Kidney epithelial cell (primary cell): ENCODE results near the gene DLGAP1. TPM values are rescaled to one million over a fixed set of nuclear protein-coding genes. Genes with fewer than 3 reads are reported as not detected.

Experiments used
- DNase-seq: peaks from one replicate; pipeline ENCODE4 v3.0.0-alpha.2; 2010; ENCODE audit warnings: low read depth
- H3K27me3 ChIP-seq: 2 replicates; pipeline ENCODE4 v1.6.0; 2011; ENCODE audit warnings: low read length; ENCODE audit not compliant: control insufficient read depth, insufficient read depth
- H3K36me3 ChIP-seq: 2 replicates; pipeline ENCODE4 v1.5.1; 2011; ENCODE audit warnings: low read length; ENCODE audit not compliant: control insufficient read depth, insufficient read depth
- H3K4me3 ChIP-seq: 2 replicates; pipeline ENCODE4 v1.5.1; 2011; ENCODE audit warnings: low read depth, mild to moderate bottlenecking, control low read depth, low read length
- CTCF ChIP-seq: IDR thresholded peaks from 2 replicates; pipeline ENCODE4 v1.5.1; 2011; ENCODE audit warnings: mild to moderate bottlenecking, moderate library complexity, low read length, control low read depth, inconsistent platforms; ENCODE audit not compliant: insufficient read depth, poor library complexity, severe bottlenecking
- total RNA-seq: library from RNA; depleted of rRNA; stranded (reverse); fragments of >200 nt; gene quantifications from 2 replicates; pipeline ENCODE4 v1.2.3, GENCODE V29; 2015

The DLGAP1 gene
- total RNA-seq, 1 donor from 2014 or later: 2.6 TPM

GRCh38 chr18:4430836-4431235 lies 24.3 kb downstream of the DLGAP1 start:
- no peak for DNase-seq
- Histone ChIP-seq H3K27me3 (no peaks in the 10 kb centered on the region), H3K36me3 (no peaks in the 10 kb centered on the region), H3K4me3 (no peak overlapping the region)
- no peak for TF ChIP-seq CTCF

GRCh38 chr18:4417714-4418113 lies 37.4 kb downstream of the DLGAP1 start:
- Histone ChIP-seq H3K4me3 (no peak overlapping the region), H3K36me3 (no peaks in the 10 kb centered on the region), H3K27me3 (no peaks in the 10 kb centered on the region)
- no peak for TF ChIP-seq CTCF
- DNase-seq: no peak

GRCh38 chr18:4416976-4417375 lies 38.1 kb downstream of the DLGAP1 start:
- DNase-seq: no peak
- TF ChIP-seq CTCF: no peak
- Histone ChIP-seq H3K36me3 (no peaks in the 10 kb centered on the region), H3K4me3 (no peak overlapping the region), H3K27me3 (no peaks in the 10 kb centered on the region)

GRCh38 chr18:4412286-4412685 lies 42.8 kb downstream of the DLGAP1 start:
- no peak for DNase-seq
- Histone ChIP-seq H3K36me3 (no peaks in the 10 kb centered on the region), H3K4me3 (no peak overlapping the region), H3K27me3 (no peaks in the 10 kb centered on the region)
- TF ChIP-seq CTCF: no peak

- no peak for DNase-seq
- Histone ChIP-seq H3K4me3 (no peak overlapping the region), H3K27me3 (no peaks in the 10 kb centered on the region), H3K36me3 (no peaks in the 10 kb centered on the region)
- TF ChIP-seq CTCF: no peak
These were observed 48.3 kb downstream of the DLGAP1 start for GRCh38 chr18:4406856-4407255.

- Histone ChIP-seq H3K36me3 (no peaks in the 10 kb centered on the region), H3K27me3 (no peaks in the 10 kb centered on the region), H3K4me3 (no peak overlapping the region)
- no peak for TF ChIP-seq CTCF
- no peak for DNase-seq
These were observed 49.1 kb downstream of the DLGAP1 start for GRCh38 chr18:4405965-4406364.
